B cell (primary cell): Measurements from ENCODE around the gene DNAJB8. TPM values are rescaled to one million over a fixed set of nuclear protein-coding genes. Genes with fewer than 3 reads are reported as not detected.

Source experiments
- ATAC-seq: fragments of 200-7000 bp; cut with Tn5 transposase; one replicate; pipeline ENCODE4 v1.10.0; 2021; ENCODE audit warnings: low read depth, mild to moderate bottlenecking, moderate number of reproducible peaks, moderate library complexity
- CTCF ChIA-PET: fragments of 350-600 bp; sonication (Branson Sonifier 250); formaldehyde crosslinking; loops from one replicate; lab custom pipeline; 2021; ENCODE audit warnings: antibody characterized with exemption, inconsistent platforms; lab: Charles Lee
- POLR2A ChIA-PET: fragments of 350-600 bp; sonication (Branson Sonifier 250); formaldehyde crosslinking; loops from one replicate; lab custom pipeline; 2021; ENCODE audit warnings: antibody characterized with exemption; lab: Charles Lee
- DNase-seq: peaks from one replicate; pipeline ENCODE4 v3.0.0; 2013
- H2AFZ ChIP-seq: 2 replicates; pipeline ENCODE4 v1.6.1; 2012; ENCODE audit warnings: mild to moderate bottlenecking, low read depth, low read length; ENCODE audit not compliant: insufficient read depth, poor library complexity, severe bottlenecking
- H3K27ac ChIP-seq, 2 donors: 1 replicate in 1 of 2; 2 replicates in 1 of 2; pipeline ENCODE4 v1.5.1; 2012 to 2013; ENCODE audit warnings: low read length in 2 of 2, mild to moderate bottlenecking in 2 of 2, moderate library complexity in 1 of 2
- H3K27me3 ChIP-seq, 4 experiments: fragments of 200-600 bp in 1 of 4; sonication (generic) in 1 of 4; replicated peaks in 1 of 4; 1 replicate in 2 of 4; 2 replicates in 2 of 4; pipeline versions ENCODE4 v1.6.1 to v1.7.0; 2013 to 2016; ENCODE audit warnings: low read length in 3 of 4, mild to moderate bottlenecking in 2 of 4, mixed read lengths in 1 of 4, moderate library complexity in 1 of 4; ENCODE audit not compliant: insufficient read depth in 4 of 4, control insufficient read depth in 3 of 4; ENCODE audit errors: control extremely low read depth in 1 of 4
- H3K36me3 ChIP-seq, 2 experiments: replicated peaks in 1 of 2; 1 replicate in 1 of 2; 2 replicates in 1 of 2; pipeline versions ENCODE4 v1.6.1 to v1.7.1; 2013; ENCODE audit warnings: low read length in 1 of 2; ENCODE audit not compliant: insufficient read depth in 2 of 2, control insufficient read depth in 1 of 2; ENCODE audit errors: control extremely low read depth in 1 of 2, extremely low read depth in 1 of 2
- H3K4me1 ChIP-seq, 2 donors: fragments of 200-600 bp in 1 of 2; sonication (generic) in 1 of 2; 1 replicate in 1 of 2; 2 replicates in 1 of 2; pipeline versions ENCODE4 v1.5.1 to v1.6.1; 2013 to 2017; ENCODE audit warnings: low read length in 2 of 2; ENCODE audit not compliant: control insufficient read depth in 2 of 2, insufficient read depth in 2 of 2
- H3K4me2 ChIP-seq: replicated peaks from 2 replicates; pipeline ENCODE3; 2012; ENCODE audit warnings: mild to moderate bottlenecking, low read depth, low read length; ENCODE audit not compliant: poor library complexity, severe bottlenecking
- H3K4me3 ChIP-seq, 5 experiments: fragments of 200-600 bp in 1 of 5; sonication (generic) in 1 of 5; 1 replicate in 3 of 5; 2 replicates in 2 of 5; pipeline versions ENCODE4 v1.5.1 to v1.7.0; 2011 to 2016; ENCODE audit warnings: low read length in 4 of 5, mild to moderate bottlenecking in 4 of 5, low read depth in 2 of 5, control low read depth in 1 of 5, moderate library complexity in 1 of 5; ENCODE audit not compliant: insufficient read depth in 1 of 5; ENCODE audit errors: control extremely low read depth in 1 of 5, extremely low read depth in 1 of 5
- H3K79me2 ChIP-seq: fragments of 200-600 bp; sonication (generic); one replicate; pipeline ENCODE4 v1.6.0; 2016; ENCODE audit warnings: low read length; ENCODE audit not compliant: control insufficient read depth, insufficient read depth
- H3K9ac ChIP-seq: fragments of 200-600 bp; sonication (generic); 2 replicates; pipeline ENCODE4 v1.6.1; 2017; ENCODE audit warnings: mild to moderate bottlenecking, low read length, moderate library complexity
- H3K9me3 ChIP-seq, 3 donors: one replicate each; pipeline versions ENCODE4 v1.6.1 to v1.7.1; 2013; ENCODE audit warnings: low read length in 2 of 3; ENCODE audit not compliant: control insufficient read depth in 2 of 3, insufficient read depth in 1 of 3; ENCODE audit errors: control extremely low read depth in 1 of 3
- H4K20me1 ChIP-seq: 2 replicates; pipeline ENCODE4 v1.6.0; 2012; ENCODE audit warnings: mild to moderate bottlenecking, low read length; ENCODE audit not compliant: insufficient read depth, control insufficient read depth, poor library complexity, severe bottlenecking
- H3K27ac Mint-ChIP-seq: one replicate; pipeline ENCODE4 v1.8.0; 2021; ENCODE audit warnings: mixed read lengths
- H3K27me3 Mint-ChIP-seq: one replicate; pipeline ENCODE4 v1.8.0; 2021; ENCODE audit warnings: mixed read lengths
- H3K4me1 Mint-ChIP-seq: one replicate; pipeline ENCODE4 v1.8.0; 2021; ENCODE audit warnings: mixed read lengths
- H3K4me3 Mint-ChIP-seq: one replicate; pipeline ENCODE4 v1.8.0; 2021; ENCODE audit warnings: mixed read lengths
- H3K9me3 Mint-ChIP-seq: one replicate; pipeline ENCODE4 v1.8.0; 2022; ENCODE audit warnings: mixed read lengths; ENCODE audit not compliant: insufficient read depth
- CTCF ChIP-seq: fragments of 200-600 bp; IDR thresholded peaks from one replicate; pipeline ENCODE4 v1.8.0; 2022; ENCODE audit warnings: antibody characterized with exemption, mild to moderate bottlenecking
- EZH2 ChIP-seq: IDR thresholded peaks from 2 replicates; pipeline ENCODE4 v1.6.1; 2012; ENCODE audit warnings: borderline replicate concordance, low read depth, mild to moderate bottlenecking, moderate library complexity, low read length; ENCODE audit not compliant: insufficient read depth, poor library complexity, severe bottlenecking
- WGBS: methylation state at CpG from one replicate; pipeline ENCODE4 v1.1.5; 2013; ENCODE audit warnings: missing lambda C conversion rate; ENCODE audit not compliant: insufficient coverage; 5-methylcytosine and 5-hydroxymethylcytosine counted together
- intact Hi-C: fragments of 100-400 bp; cut with micrococcal nuclease; formaldehyde crosslinking; loops from one replicate; pipeline ENCODE4 v1.10.0; 2022
- polyA plus RNA-seq: library from polyadenylated mRNA; depleted of rRNA; stranded (reverse); fragments of >200 nt; gene quantifications from 2 replicates; pipeline ENCODE4 v1.2.3, GENCODE V29; 2012
- total RNA-seq, 2 donors: library from RNA; stranded (reverse); fragments of 120-200 nt in 1 of 2; gene quantifications; 1 replicate in 1 of 2; 2 replicates in 1 of 2; pipeline versions ENCODE4 v1.2.3 to v1.2.4, GENCODE V29; 2013 to 2022

DNAJB8 gene
- total and polyA plus RNA-seq, 2 donors (not counting 1 experiment from before 2014, with no cell fraction given), result not detected

DNA sequence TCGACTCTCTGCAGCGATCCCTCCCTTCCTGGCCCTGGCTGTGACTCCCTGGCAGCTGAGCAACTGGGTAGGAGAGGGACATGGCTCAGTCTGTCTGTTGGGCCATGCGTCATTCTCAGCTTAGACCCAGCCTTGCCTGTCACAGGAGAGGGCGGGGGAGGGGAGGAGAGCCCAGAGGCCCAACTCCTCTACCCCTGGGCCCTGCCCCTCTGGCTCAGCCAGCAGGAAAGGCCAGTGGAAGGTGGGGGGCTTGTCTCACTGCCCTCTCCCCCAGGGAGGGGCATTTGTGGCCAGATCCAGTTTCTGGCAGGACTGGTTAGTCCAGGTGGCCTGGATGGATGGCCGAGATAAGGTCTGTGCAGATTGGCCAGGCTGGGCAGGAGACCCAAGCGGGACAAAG lies 31.6 kb downstream of the DNAJB8 start:
- 95% methylated on average over 6 of the region's 6 CpGs for WGBS
- no peak overlapping the region for H3K9ac ChIP-seq
- no peak overlapping the region for H3K4me3 ChIP-seq
- no peak for DNase-seq
- H3K27me3 ChIP-seq, result peaks cover 0 to 26% (median 6%) of the 10 kb centered on the region in 4 experiments
- Mint-ChIP-seq H3K27ac (no peak overlapping the region), H3K27me3 (peaks cover 49% of the 10 kb centered on the region), H3K4me1 (peaks cover 11% of the 10 kb centered on the region), H3K9me3 (no peaks in the 10 kb centered on the region), H3K4me3 (no peak overlapping the region)
- H3K36me3 ChIP-seq, result no peaks in the 10 kb centered on the region
- no peak overlapping the region for H3K4me2 ChIP-seq
- intact Hi-C loops, result no loop called here
- no peaks in the 10 kb centered on the region for H3K4me1 ChIP-seq
- ChIA-PET POLR2A (no interaction called here), CTCF (no interaction called here)
- H2AFZ ChIP-seq, result no peak overlapping the region
- H3K27ac ChIP-seq, result no peak overlapping the region
- H4K20me1 ChIP-seq, result no peaks in the 10 kb centered on the region
- H3K9me3 ChIP-seq, result peaks cover 0 to 5% (median 0%) of the 10 kb centered on the region in 3 donors
- ATAC-seq, result no peak
- TF ChIP-seq CTCF (no peak), EZH2 (no peak)
- no peaks in the 10 kb centered on the region for H3K79me2 ChIP-seq

- 83% methylated on average over 1 of the region's 2 CpGs for WGBS
- H3K9ac ChIP-seq, result no peak overlapping the region
- no peak overlapping the region for H3K4me2 ChIP-seq
- no peak overlapping the region for H3K27ac Mint-ChIP-seq
- H3K27me3 Mint-ChIP-seq, result peaks cover 48% of the 10 kb centered on the region
- no peak overlapping the region for H2AFZ ChIP-seq
- H3K27ac ChIP-seq, result no peak overlapping the region
- H3K4me3 Mint-ChIP-seq, result no peak overlapping the region
- CTCF ChIA-PET, result no interaction called here
- no peaks in the 10 kb centered on the region for H3K79me2 ChIP-seq
- ATAC-seq, result no peak
- no peaks in the 10 kb centered on the region for H3K4me1 ChIP-seq
- H3K9me3 ChIP-seq, result peaks cover 0 to 5% (median 0%) of the 10 kb centered on the region in 3 donors
- H3K9me3 Mint-ChIP-seq, result no peaks in the 10 kb centered on the region
- intact Hi-C loops, result no loop called here
- TF ChIP-seq EZH2 (no peak), CTCF (no peak)
- peaks cover 0 to 28% (median 6%) of the 10 kb centered on the region in 4 experiments for H3K27me3 ChIP-seq
- H3K4me3 ChIP-seq, result no peak overlapping the region
- H3K36me3 ChIP-seq, result no peaks in the 10 kb centered on the region
- no peak for DNase-seq
- no peaks in the 10 kb centered on the region for H4K20me1 ChIP-seq
- POLR2A ChIA-PET, result no interaction called here
- peaks cover 11% of the 10 kb centered on the region for H3K4me1 Mint-ChIP-seq
Measured at GRCh38 chr3:128434524-128434923, 32.2 kb downstream of the DNAJB8 start.
